Measurements from ENCODE around the gene USE1. TPM values are rescaled to one million over a fixed set of nuclear protein-coding genes. Genes with fewer than 3 reads are reported as not detected.
A peak's percentile ranks its signal among the peaks of the same experiment; 100 is the strongest.

Gene USE1, protein sequence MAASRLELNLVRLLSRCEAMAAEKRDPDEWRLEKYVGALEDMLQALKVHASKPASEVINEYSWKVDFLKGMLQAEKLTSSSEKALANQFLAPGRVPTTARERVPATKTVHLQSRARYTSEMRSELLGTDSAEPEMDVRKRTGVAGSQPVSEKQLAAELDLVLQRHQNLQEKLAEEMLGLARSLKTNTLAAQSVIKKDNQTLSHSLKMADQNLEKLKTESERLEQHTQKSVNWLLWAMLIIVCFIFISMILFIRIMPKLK
- total RNA-seq (2011; cell fraction: chromatin; rRNA removed; ENCODE audit: low replicate concordance): 15.6 and 34.4 TPM in 2 replicates
- 24.5 and 31.5 TPM in 2 replicates for total RNA-seq (2011; cell fraction: nucleolus; rRNA removed)
- 20.2 and 24.3 TPM in 2 replicates for total RNA-seq (2011; cell fraction: nucleoplasm; rRNA removed)
- total RNA-seq (2014; rRNA removed) (38.8 and 40.7 TPM in 2 replicates), total RNA-seq (2014; rRNA removed; fragmentation: Illumina TruSeq; extraction: Trizol) (15.2 and 17.3 TPM in 2 replicates), total RNA-seq (2015; rRNA removed; fragmentation: Illumina TruSeq; extraction: Trizol) (23.9 TPM in 2 replicates), total RNA-seq (2021) (34.0 and 34.9 TPM in 2 replicates), polyA plus RNA-seq (2011; rRNA removed) (19.1 and 21.1 TPM in 2 replicates), polyA plus RNA-seq (2014; fragmentation: Illumina TruSeq; extraction: Trizol) (27.3 and 32.8 TPM in 2 replicates), polyA plus RNA-seq (2014; fragmentation: Nextera tagmentation; extraction: Ambion mirVana) (10 to 100 TPM; 39.3 to 46.7 TPM), polyA plus RNA-seq (2014; rRNA removed) (50.6 and 52.4 TPM in 2 replicates), polyA minus RNA-seq (2011; rRNA and poly(A)+ RNA removed) (11.2 and 20.2 TPM in 2 replicates), Bru-seq, nascent RNA (percentile 68 among the genes with signal in this experiment), BruChase-seq, experiment 1, labeled RNA remaining after a 2-hour chase (percentile 55 among the genes with signal in this experiment), BruChase-seq, experiment 2, labeled RNA remaining after a 6-hour chase (percentile 57 among the genes with signal in this experiment)
- polyA plus RNA-seq (2011; cell fraction: cytosol; rRNA removed): 25.0 and 38.2 TPM in 2 replicates
- 16.7 and 20.6 TPM in 2 replicates for polyA plus RNA-seq (2011; cell fraction: nucleus; rRNA removed)
- 35.2 and 46.0 TPM in 2 replicates for polyA plus RNA-seq (2012)
- 12.1 and 12.7 TPM in 2 replicates for polyA minus RNA-seq (2011; cell fraction: cytosol; rRNA and poly(A)+ RNA removed)
- 6.6 and 9.3 TPM in 2 replicates for polyA minus RNA-seq (2011; cell fraction: nucleus; rRNA and poly(A)+ RNA removed)
- long read RNA-seq, experiment 1, partial matches to known transcripts: 38 of 42 reads
- long read RNA-seq, experiment 1, other reads (novel, unspliced or antisense): 3 of 42 reads
- long read RNA-seq, experiment 2, partial matches to known transcripts: 0 of 8 reads
- long read RNA-seq, experiment 2, other reads (novel, unspliced or antisense): 7 of 8 reads
- long read RNA-seq, experiment 3, partial matches to known transcripts: 1 of 5 reads
- long read RNA-seq, experiment 3, other reads (novel, unspliced or antisense): 3 of 5 reads

DNA sequence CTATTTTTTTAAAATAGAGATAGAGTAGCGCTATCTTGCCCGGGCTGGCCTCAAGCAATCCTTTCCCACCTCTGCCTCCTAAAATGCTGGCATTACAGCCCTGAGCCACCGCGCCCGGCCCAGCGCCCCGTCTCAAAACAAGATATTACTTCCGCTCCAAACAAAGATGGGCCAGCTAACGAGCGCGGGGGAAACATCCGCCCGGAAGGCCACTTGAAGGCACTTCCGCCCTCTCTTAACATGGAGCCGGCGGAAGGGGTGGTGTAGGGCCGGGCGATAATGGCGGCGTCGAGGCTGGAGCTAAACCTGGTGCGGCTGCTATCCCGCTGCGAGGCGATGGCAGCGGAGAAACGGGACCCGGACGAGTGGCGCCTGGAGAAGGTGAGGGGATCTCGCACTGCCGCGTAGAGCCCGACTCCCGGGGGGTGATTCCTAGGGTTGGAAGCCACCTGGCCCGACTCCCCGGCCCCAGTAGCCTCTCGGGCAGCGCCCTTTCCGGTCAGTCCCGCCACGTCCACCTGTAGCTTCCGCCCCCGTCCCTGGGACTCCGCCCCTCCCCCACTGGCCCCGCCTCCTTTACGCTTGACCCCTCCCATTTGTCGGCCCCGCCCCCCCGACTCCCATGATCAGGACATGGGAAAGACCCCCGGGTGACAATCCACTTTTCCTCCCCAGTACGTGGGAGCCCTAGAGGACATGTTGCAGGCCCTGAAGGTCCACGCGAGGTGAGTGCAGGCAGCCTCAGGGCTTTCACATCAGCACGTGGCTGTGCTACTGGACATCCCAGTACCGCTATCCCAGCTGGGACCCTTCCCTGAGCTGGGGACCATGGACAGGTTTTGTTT lies at the start of gene USE1:
Gene USE1, plus strand, starts transcription at position 231 of the 845 bp plus-strand sequence. Its CDS starts 49 bp downstream, at position 280.
- CTCF ChIA-PET (ENCODE audit: low intra/inter-chr PET ratio): no interaction called here
- in situ Hi-C loops (cut with MboI): no loop called here
- peak; percentile 91 for FAIRE-seq
- no peak for TF ChIP-seq ILF3 (IDR thresholded peaks at IDR 0.05; ENCODE audit: borderline replicate concordance)
- peak; percentile 72; the same call in 1 of the 2 replicates for TF ChIP-seq E2F3 (CRISPR knock-in tag; IDR thresholded peaks at IDR 0.05)
- TF ChIP-seq ZNF586 (CRISPR knock-in tag; conservative IDR thresholded peaks at IDR 0.05): no peak
- peak; percentile 98 for TF ChIP-seq KLF6 (CRISPR knock-in tag; IDR thresholded peaks at IDR 0.05; ENCODE audit: borderline replicate concordance)
- TF ChIP-seq BACH1 (tag; IDR thresholded peaks at IDR 0.05): no peak; the same call in 1 of the 2 replicates
- no peak for TF ChIP-seq CHD1 (IDR thresholded peaks at IDR 0.05; ENCODE audit: low read length)
- TF ChIP-seq KDM2B (CRISPR knock-in tag; IDR thresholded peaks at IDR 0.05): no peak
- TF ChIP-seq ZNF184 (CRISPR knock-in tag; IDR thresholded peaks at IDR 0.05): no peak
- no peak for TF ChIP-seq ZNF277 (CRISPR knock-in tag; IDR thresholded peaks at IDR 0.05; ENCODE audit: borderline replicate concordance)
- no peak for TF ChIP-seq ZNF263 (CRISPR knock-in tag; IDR thresholded peaks at IDR 0.05; ENCODE audit: borderline replicate concordance)
- TF ChIP-seq, protein P1, sequence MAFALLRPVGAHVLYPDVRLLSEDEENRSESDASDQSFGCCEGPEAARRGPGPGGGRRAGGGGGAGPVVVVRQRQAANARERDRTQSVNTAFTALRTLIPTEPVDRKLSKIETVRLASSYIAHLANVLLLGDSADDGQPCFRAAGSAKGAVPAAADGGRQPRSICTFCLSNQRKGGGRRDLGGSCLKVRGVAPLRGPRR (CRISPR knock-in tag; IDR thresholded peaks at IDR 0.05): no peak
- TF ChIP-seq SMARCC2 (IDR thresholded peaks at IDR 0.05; ENCODE audit: low read depth): no peak; the same call in 1 of the 2 replicates
- no peak for TF ChIP-seq MLX (CRISPR knock-in tag; conservative IDR thresholded peaks at IDR 0.05)

More for the DNA sequence above, at the start of gene USE1:
- Histone ChIP-seq H2AFZ (ENCODE audit: low read depth, low read length) (peak within 1 kb of the TSS; percentile 99), H3K4me2 (ENCODE audit: insufficient read depth, low read length) (peak within 1 kb of the TSS; percentile 93), H4K20me1 (replicated peaks; ENCODE audit: control insufficient read depth, insufficient read depth, low read length) (no peaks in the 10 kb centered on the region), H3K27me3 (ENCODE audit: control insufficient read depth in 2 of 2, insufficient read depth in 2 of 2, low read length in 2 of 2) (no peaks in the 10 kb centered on the region), H3K9ac (ENCODE audit: insufficient read depth in 1 of 2, low read depth in 2 of 2, low read length in 2 of 2) (peak within 1 kb of the TSS; percentile 85 to 98), H3K79me2 (ENCODE audit: control insufficient read depth, insufficient read depth, low read length) (peaks cover 9% of the 10 kb centered on the region), H3K4me3 (peak within 1 kb of the TSS; percentile 68), H3K9me3 (replicated peaks; ENCODE audit: control insufficient read depth, insufficient read depth, low read depth, low read length) (no peaks in the 10 kb centered on the region), H3K27ac (ENCODE audit: extremely low read depth, low read depth, low read length) (peak within 1 kb of the TSS; percentile 99), H3K9me1 (ENCODE audit: control insufficient read depth, insufficient read depth, low read length) (peaks cover 3% of the 10 kb centered on the region), H3K36me3 (ENCODE audit: control insufficient read depth, insufficient read depth, low read length) (peaks cover 45% of the 10 kb centered on the region; the same call in 2 of the 3 replicates), H3K4me1 (replicated peaks in 1 of 2; ENCODE audit: control insufficient read depth in 2 of 2, insufficient read depth in 2 of 2, low read length in 2 of 2) (peaks cover 9 to 28% of the 10 kb centered on the region in 2 experiments)
- intact Hi-C loops (cut with micrococcal nuclease): no loop called here
- 1% methylated on average over 40 of the region's 56 CpGs for WGBS (ENCODE audit: insufficient coverage, low coverage, missing lambda C conversion rate)
- POLR2A ChIA-PET: interaction anchor here (0.6 to 2.5 kb wide), 23 partner anchors 8 to 166 kb away, joined by 3 to 31 read pairs (median 4); partner anchors contain the start of genes BABAM1, DDA1 and OCEL1
- ATAC-seq: peak; percentile 95
- peak; percentile 94 to 96 (median 96) for DNase-seq (ENCODE audit: extremely low read depth in 1 of 4, low spot score in 3 of 4)
- no TSS peak for BruUV-seq (replicated peaks)

All from K562 (cell line).